ENCODE measurements around the gene PTPRS.
"Not testable (repeated sequence)": the region's sequence is repeated elsewhere in the genome, so short reads cannot be mapped to it uniquely, and the experiment has no call there.

The PTPRS gene

DNA sequence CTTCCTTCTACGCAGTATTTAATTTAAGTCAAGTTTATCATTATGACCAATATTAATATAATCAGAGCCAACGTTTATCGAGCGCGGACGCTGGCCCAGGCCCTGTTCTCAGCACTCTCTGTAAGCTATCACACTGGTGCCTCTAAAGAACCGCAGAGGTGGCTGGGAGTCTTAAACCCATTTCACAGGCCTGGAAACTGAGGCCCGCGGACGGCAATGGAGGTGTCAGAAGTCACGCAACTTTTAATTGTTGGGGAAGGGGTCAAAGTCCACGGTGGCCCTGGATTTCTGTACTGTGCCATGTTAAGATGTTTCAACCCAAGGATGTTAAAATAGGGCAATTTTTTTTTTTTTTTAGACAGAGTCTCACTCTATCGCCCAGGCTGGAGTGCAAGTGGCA lies 8.8 kb downstream of the PTPRS start:
- DNase-seq, result no peak

- DNase-seq, result no peak
These were observed 10.3 kb downstream of the PTPRS start for GRCh38 chr19:5330307-5330720.

DNA sequence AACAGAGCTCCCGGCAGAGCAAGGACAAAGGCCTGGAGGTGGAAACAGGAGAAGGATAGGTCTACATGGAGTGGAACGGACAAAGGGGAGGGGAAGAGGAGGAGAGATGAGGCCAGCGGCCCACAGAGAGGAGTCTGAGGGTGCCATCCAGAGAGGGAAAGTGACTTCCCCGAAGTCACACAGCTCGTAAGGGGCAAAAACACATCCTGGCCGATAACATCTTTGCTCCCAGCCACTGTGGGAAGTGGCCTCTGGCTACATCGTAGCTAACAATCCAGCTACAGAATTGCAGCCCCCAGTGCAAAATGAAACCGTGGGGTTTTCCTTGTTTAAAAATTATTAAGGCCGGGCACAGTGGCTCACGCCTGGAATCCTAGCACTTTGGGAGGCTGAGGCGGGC lies 11.5 kb downstream of the PTPRS start:
- no peak for DNase-seq

GRCh38 chr19:5328407-5328806 lies 12.2 kb downstream of the PTPRS start:
- DNase-seq, result not testable (repeated sequence)

- DNase-seq, result no peak
These were observed 13.5 kb downstream of the PTPRS start for GRCh38 chr19:5326986-5327623.

DNA sequence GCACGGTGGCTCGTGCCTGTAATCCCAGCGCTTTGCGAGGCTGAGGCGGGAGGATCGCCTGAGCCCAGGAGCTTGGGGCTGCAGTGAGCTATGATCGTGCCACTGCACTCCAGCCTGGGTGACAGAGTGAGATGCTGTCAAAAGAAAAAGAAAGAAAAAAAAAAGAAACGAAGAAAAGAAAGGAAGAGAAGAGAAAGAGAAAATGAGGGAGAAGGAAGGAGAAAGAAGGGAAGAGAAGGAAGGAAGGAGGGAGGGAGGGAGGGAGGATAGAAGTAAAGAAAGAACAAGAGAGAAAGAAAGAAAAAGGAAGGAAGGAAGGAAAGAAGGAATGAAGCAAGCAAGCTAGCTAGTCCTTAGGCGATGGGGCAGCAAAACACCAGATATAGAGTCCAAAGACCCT lies 14.1 kb downstream of the PTPRS start:
- DNase-seq, result no peak

DNA sequence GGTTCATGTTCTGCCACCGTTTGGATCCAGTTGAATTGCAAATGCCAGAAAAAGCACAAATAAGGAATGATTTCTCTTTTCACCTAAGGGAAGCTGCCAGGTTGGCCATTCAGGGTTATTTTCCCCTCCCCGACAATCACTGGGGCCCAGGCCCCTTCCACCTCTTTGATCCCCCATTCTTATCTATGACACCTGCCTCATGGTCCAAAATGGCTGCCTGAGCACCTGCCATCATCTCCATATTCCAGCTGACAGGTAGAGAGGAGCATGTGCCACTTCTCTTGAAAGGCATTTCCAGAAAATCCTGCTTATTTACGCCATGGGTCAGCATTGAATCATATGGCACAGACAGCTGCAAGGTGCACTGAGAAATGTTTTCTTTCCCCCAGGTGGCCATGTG lies 15.7 kb downstream of the PTPRS start:
- no peak for DNase-seq

- DNase-seq, result no peak
These were observed 17.2 kb downstream of the PTPRS start for GRCh38 chr19:5323475-5323811.

- DNase-seq, result no peak
These were observed 18.5 kb downstream of the PTPRS start for GRCh38 chr19:5321851-5322681.

- DNase-seq, result no peak
These were observed 19.5 kb downstream of the PTPRS start for GRCh38 chr19:5321066-5321642.

GRCh38 chr19:5319516-5319915 lies 21.1 kb downstream of the PTPRS start:
- no peak for DNase-seq

DNA sequence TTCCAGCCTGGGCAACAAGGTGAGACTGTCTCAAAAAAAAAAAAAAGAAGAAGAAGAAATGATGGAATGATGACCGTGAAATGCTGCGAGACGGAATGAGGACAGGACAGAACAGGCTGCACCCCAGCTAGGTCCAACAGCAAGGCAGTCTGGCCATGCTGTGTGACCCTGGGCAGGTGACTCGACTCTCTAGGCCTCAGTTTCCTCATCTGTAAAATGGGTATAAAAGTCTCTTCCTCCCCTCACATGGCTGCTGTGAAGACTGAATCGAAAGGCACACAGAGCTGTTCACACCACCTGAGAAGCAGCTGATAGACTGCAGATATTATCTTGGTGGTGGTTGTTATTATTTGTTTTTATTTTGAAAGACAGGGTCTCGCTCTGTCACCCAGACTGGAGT lies 22.3 kb downstream of the PTPRS start:
- DNase-seq, result no peak

DNA sequence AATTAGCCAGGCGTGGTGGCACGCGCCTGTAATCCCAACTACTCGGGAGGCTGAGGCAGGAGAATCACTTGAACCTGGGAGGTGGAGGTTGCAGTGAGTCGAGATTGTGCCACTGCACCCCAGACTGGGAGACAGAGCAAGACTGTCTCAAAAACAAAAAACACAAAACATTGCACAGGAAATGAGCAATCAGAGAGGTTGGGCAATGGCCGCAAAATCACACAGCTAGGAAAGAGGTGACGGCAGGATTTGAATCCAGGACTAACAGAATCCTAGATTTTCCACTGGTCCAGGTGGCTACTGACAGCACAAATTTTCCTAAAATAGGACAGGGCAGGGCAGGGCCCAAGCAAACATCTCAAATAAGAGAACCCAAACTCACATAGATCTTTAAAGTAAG lies 23.3 kb downstream of the PTPRS start:
- DNase-seq, result no peak

DNA sequence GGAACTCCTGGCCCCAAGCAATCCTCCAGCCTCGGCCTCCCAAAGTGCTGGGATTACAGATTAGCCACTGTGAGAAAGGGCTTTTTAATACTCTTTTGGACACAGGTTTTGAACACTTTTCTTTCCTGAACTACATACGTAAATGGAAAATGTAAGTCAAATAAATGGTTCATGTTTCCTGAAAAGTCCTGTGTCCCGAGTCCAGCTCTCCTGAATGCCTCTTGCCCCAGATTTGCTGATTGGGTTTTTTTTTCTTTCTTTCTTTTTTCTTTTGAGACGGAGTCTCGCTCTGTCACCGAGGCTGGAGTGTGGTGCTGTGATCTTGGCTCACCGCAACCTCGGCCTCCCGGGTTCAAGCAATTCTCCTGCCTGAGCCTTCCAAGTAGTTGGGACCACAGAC lies 24.5 kb downstream of the PTPRS start:
- DNase-seq, result no peak

GRCh38 chr19:5314907-5315298 lies 25.7 kb downstream of the PTPRS start:
- DNase-seq, result no peak

GRCh38 chr19:5314012-5314906 lies 26.4 kb downstream of the PTPRS start:
- no peak for DNase-seq

DNA sequence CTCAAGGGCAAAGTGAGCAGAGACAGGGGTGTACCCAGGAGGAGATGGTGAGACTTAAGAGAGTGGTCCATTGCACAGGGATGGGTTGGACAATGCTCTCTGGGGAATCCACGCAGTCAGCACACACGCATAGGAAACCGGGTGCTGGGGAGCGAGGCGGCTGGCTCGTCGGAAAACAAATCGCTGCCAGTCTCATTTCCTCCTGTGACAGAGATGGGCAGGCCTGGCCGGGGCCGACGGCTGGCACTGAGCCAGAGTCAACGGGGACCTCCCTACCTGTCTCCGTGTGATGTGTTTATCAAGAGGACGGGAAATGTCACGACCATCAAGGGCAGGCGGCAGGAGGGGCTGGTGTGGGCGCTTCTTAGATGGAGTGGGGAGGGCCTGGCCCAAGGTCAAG lies 27.3 kb downstream of the PTPRS start:
- DNase-seq, result no peak

DNA sequence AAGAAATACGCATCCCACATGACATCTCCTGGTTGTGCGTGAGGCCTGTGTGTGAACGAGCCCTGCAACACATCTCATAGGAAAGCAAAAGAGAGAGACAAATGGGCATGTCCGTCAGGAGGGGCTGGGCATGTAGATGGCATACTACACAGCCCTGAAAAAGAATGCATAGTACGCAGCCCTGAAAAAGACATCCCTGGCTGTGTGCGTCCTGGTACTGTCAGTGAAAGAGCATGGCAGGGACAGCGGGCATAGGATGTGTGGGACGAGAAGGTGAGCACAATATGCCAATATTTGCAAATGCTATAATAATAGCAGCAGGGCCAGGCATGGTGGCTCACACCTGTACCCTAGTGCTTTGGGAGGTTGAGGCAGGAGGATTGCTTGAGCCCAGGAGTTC lies 28.6 kb downstream of the PTPRS start:
- no peak for DNase-seq

- no peak for DNase-seq
These were observed 31.0 kb downstream of the PTPRS start for GRCh38 chr19:5309438-5310204.

- no peak for DNase-seq
These were observed 31.9 kb downstream of the PTPRS start for GRCh38 chr19:5308451-5309437.

GRCh38 chr19:5307655-5308054 lies 33.0 kb downstream of the PTPRS start:
- no peak for DNase-seq

All from KG1 (cell line).